GM21360 (cell line): ENCODE data around the gene SPDYE16.
"Not testable (repeated sequence)": the region's sequence is repeated elsewhere in the genome, so short reads cannot be mapped to it uniquely, and the experiment has no call there.

Experiments
- ATAC-seq: cut with Tn5 transposase; IDR thresholded peaks from one replicate; pipeline ENCODE4 v1.9.1; 2021; ENCODE audit warnings: mild to moderate bottlenecking, moderate library complexity; ENCODE audit not compliant: unreplicated experiment

The SPDYE16 gene, protein sequence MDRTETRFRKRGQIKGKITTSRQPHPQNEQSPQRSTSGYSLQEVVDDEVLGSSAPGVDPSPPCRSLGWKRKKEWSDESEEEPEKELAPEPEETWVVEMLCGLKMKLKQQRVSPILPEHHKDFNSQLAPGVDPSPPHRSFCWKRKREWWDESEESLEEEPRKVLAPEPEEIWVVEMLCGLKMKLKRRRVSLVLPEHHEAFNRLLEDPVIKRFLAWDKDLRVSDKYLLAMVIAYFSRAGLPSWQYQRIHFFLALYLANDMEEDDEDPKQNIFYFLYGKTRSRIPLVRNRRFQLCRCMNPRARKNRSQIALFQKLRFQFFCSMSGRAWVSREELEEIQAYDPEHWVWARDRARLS

DNA sequence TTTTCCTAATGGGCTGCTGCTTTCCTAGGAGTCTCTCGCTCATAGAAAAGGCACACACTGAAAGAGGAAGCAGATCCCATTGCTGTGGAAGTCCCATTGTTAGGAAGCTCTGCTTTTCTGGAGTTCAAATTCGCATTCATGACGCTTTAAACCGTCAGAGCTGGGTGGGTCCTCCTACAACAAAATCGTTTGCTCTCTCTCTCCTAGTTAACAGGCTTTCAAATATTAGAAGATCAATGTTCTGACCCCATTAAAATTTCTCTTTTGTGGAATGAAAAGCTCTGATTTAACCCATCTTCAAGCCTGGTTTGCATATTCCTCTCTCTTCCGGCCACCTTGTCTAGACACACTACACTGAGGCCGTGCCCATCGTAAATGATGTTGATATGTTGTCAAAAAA, at the start of gene SPDYE16:
SPDYE16 (minus strand) TSS at position 101 of the 400 bp plus-strand sequence. CDS start 1,838 bp downstream, outside the sequence.
- not testable (repeated sequence) for ATAC-seq

DNA sequence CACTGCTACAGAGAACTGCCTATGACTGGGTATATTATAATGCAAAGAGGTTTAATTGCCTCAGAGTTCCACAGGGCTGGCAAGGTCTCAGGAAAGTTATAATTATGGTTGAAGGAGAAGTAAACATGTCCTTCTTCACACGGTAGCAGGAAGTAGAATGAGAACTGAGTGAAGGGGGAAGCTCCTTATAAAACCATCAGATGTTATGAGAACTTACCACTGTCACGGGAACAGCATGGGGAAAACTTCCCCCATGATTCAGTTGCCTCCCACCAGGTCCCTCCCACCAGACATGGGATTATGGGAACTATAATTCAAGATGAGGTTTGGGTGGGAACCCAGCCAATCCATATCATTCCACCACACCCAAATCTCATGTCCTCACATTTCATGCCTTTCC, 49.6 kb upstream of the SPDYE16 start:
- not testable (repeated sequence) for ATAC-seq

DNA sequence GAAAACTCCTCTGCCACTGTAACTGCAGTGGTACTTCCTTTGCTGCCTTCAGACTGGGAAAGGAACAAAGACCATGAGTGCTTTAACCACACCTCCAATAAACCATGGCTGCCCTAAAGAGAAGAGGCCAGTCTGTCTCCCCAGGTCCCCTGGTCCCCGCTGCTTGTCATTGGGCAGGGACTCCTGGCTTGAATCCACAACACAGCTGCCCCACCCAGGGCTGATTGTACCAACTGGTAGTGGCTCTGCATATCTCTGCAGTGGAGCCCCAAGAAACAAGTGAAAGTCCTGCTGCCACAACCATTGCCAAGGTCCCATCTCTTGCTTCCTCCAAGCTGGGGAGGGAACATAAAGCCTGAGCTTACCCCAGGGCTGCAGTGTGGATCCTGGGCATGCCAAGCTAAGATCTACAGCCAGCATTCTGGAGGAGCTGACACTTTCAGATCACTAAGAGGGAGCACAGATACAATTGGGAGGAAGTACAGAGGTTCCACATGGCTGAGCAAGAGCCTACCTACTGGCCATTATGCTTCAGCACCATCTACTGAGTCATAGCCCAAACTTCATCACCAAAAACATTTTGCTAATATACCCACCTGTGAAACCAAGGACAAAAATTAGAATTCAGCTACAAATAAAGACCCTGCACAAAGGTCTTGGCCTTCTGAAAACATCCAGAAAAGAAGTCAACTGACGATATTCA, 48.7 kb upstream of the SPDYE16 start:
- ATAC-seq: peak; percentile 65

DNA sequence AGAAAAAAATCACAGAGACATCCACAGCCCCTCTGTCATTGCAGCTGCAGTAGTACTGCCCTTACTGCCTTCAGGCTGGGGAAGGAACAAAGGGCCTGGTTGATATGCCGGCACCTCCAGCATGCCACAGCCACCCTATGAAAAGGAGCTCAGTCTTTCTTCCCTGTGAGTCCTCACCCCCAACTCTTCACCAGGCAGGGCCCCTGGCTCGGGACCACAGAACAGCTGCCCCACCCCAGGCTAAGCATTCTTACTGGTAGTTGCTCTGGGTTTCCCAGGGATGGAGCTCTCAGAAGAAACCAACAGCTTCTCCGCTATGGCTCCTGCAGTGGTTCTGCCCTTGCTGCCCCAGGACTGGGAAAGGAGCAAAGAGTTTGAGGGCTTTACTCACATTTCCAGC, 47.9 kb upstream of the SPDYE16 start:
- ATAC-seq: not testable (repeated sequence)

DNA sequence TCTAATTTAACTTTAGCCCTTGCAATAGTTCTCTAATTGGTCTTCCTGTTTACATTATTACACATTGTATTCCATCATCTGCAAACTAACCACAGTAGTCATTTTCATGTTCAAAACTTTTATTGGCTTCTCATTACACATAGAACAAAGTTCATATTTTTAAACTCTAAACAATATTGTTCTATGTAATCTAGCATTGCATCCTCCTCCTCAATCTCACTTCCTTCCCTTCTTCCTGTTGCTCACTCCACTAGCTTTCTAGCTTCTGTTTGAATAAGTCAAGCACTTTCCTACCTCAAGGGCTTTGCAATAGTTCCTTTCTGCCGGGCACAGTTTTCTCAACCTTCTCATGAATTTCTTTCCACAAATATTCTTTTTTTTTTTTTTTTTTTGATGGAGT, 45.5 kb upstream of the SPDYE16 start:
- peak; percentile 38 for ATAC-seq

DNA sequence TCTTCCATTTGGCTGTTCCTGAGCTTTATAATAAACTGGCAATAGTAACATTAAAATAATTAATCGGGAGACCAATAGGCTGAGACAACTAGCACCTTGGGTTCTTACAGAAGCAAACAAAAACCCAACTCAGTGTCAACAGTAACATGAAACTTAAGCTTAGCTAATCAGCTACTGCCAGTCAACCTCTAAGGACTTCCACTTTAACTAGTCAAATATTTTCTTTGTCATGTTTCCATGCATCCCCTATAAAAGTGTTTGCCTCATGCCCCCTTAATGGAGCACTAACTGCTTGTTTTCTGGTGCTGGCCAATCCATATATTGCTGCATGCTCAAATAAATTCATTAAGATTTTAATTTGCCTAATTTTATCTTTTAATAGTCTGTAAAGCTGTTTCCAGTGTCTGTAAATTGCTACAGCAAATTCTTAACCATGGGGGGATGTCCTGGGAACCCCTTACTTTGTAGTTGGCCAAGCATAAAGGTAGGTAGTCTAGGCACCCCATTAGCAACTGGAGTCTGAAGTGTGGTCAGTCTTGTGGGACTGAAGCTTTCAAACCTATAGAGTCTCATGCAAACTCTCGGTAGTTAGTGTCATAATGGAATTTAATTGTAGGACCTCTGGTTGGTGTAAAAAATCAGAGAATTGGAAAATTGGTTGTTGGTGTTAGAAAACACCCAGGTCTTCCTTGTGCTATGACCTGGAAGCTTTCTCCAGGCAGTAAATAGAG, 43.7 kb upstream of the SPDYE16 start:
- not testable (repeated sequence) for ATAC-seq

DNA sequence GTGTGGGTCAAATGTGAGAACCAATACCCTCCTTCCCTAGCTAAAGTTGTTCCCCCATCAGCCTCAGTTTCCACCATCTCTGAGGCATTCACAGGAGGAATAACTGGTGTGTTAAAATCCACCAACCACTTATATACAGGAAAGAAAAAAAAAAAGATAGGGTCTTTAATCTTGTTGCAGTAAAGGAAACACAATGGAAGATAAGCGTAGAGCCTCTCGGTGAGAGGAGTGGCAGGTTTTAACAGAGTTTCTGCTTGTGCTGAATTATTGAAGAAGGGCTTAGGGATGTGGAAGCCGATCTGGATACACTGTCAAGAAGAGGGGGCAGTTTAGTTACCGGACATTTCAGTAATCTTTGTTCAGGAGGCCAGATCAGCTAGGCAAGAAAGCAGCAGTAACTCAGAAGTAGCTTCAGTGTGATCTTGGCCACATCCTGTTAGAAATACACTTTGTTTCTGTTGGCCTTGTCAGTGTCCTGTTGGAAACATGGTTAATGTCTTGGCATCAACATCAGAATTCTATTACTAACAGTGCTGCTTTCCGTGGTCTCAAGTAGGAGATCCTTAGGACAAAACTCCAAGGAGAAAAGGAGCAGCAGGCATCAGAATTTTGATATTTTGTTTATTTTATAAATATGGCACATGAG, 40.7 kb upstream of the SPDYE16 start:
- not testable (repeated sequence) for ATAC-seq

DNA sequence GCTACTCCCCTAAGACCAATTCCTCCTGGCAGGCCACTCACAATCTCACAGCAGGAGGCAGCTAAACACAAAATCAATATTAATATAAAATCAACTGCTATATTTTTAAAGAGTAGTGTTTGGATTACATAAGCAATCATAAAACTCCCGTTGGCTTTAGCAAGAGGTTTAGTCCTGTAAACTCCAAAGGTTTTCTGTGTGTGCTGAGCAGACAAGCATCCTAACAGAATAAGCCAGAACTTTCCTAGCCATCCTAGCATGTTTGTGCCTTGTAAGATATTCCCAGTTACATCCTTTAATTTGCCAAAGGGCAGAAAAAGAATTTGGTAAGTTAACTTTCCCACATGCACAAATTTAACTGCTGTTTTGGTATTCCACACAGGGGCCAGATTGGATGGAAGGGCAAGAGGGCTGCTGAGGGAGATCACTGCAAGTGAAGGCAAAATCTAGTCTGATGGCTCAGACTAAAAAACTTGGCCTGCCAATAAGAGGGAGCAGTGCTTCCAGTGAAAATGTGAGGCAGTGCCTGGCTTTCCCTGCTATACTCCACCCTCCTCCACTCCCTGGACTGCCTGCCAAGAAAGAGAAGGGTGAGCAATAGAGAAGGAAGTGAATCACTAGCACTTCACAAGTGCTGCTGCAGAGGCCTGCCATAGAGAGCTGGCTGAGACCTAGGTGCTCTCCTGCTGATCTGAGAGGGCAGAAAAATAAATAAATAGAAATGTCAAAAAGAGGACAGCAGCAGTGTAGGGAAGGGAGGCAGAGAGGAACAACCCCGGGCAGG, 39.9 kb upstream of the SPDYE16 start:
- ATAC-seq: not testable (repeated sequence)

DNA sequence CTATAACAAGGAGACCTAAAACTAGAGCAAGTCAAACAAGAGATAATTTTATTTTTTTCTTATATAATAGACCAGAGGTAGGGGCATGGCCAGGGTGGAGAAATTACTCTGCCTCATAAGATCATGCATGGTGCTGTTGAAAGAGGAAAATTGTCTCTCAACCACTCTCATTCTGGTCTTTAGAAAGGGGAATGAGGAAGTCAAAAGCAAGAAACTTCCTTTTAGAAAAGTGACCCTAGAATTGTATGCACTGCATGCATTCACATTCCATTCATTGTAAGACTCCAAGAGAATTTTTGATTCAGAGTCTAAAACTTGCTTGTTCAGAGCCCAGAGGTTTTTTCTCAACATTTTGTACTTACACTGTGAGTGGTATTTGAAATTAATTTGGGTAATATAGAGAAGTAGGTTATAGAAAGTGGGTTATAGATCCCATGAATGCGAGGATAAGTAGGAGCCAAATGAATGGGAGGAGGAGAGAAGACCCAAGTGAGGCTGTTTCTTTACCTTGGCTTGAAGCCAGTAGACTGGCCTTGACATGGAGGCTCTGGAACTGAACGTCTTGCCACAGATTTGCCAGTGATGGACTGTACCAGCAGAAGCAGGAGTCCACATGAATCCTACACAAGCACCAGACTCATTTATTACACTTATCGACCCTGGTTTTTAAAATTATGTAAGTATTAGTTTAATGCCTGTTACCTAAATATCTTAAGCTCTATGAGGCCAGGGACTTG, 33.0 kb upstream of the SPDYE16 start:
- ATAC-seq: not testable (repeated sequence)

DNA sequence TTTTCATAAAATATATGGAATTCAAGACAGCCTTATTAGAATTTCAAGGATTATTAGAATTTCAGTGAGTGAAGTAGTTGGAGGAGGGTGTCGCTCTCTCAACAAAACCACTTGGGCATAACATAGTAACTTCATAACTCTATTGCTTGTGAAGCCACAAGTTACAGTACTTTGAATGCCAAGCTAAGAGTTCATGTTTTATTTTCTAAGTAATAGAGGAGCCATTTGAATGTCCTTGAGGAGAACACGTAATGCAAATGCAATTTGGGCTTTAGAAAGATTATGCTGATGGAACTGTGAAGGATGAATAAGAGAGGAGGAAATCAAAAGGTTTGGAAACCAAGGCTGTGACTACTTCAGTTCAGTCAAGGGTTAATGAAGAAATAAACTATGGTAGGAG, 32.3 kb upstream of the SPDYE16 start:
- not testable (repeated sequence) for ATAC-seq

DNA sequence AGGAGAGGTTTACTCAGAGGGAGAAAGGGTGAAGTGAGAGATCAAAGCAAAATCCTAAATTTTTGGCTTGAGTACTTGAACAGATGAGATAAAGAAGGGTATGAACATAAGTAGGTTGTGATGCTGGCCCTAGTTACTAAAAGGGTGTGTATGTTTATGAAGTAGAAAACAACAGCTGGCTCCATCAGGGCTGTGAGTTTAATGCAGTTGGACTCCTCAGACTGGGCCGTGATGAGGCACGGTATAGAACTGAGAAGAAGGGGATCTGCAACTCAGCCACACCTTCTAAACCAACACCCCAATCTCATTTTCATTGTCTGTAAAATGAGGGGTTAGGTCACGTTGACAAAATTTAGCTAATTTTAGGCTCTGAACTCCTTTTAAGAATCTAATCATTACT, 29.2 kb upstream of the SPDYE16 start:
- not testable (repeated sequence) for ATAC-seq

DNA sequence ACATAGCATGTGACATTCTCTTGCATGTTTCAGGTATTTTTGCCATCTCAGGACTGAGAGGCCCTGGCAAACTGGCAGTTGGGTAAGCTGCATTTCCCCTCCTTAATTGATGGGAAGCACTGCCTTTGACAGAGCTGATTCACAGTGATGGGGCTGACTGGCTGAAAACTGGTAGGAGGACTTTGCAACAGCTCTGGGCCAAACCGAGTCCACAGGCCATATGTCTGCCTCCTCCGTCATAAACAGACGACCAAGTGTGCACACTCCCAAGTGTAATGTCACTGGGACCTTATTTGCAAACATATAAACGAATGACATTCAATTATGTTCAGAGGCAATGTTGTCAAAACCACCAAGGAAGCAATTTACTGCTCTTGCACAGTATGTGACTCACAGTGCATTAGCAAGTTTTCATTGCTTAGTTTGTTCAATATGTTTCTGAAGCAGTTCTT, 27.3 kb upstream of the SPDYE16 start:
- not testable (repeated sequence) for ATAC-seq

DNA sequence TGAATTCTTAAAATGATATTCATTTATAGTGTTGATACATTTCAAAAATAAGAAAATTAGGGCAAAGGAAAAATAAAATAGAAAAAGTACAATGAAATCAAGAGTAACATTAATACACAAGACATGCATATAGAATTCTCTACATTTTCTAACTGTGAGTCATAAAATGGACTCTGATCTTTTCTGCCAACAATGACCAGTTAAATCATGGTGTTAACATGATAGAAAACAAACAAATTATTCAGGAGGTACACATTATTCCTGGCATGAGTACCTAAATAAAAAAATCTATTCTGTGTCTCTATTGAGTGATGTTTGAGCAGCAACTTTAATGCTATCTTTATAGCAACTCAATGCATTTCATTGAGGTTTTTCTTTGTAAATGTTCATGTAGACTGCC, 25.6 kb upstream of the SPDYE16 start:
- not testable (repeated sequence) for ATAC-seq

DNA sequence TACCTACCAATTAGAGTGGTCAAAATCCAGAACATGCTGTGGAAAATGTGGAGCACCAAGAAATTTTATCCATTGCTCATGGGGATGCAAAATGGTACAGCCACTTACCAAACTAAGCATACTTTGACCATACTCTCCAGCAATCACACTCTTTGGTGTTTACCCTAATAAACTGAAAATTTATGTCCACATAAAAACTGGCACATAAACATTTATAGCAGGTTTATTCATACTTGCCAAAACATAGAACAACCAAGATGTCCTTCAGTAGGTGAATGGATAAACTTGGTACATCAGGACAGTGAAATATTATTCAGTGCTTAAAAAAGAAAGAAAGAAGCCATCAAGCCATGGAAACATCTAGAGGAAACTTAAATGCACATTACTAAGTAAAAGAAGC, 24.7 kb upstream of the SPDYE16 start:
- not testable (repeated sequence) for ATAC-seq

DNA sequence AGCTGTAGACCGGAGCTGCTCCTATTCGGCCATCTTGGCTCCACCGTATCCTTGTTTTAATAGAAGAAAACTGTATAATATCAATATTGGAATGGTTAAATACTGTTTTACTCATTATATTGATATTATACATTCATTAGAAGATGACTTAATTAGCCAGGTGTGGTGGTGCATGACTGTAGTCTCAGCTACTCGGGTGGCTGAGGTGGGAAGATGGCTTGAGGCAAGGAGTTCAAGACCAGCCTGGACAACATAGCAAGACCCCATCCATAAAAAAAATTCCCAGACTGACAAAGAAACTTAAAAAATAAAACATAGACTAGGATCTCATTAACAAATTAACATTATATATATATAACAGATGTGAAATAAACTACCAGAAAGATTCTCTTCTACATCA, 24.2 kb upstream of the SPDYE16 start:
- not testable (repeated sequence) for ATAC-seq

DNA sequence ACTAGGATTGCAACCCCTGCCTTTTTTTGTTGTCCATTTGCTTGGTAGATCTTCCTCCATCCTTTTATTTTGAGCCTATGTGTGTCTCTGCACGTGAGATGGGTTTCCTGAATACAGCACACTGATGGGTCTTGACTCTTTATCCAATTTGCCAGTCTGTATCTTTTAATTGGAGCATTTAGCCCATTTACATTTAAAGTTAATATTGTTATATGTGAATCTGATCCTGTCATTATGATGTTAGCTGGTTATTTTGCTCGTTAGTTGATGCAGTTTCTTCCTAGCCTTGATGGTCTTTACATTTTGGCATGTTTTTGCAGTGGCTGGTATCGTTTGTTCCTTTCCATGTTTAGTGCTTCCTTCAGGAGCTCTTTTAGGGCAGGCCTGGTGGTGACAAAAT, 21.9 kb upstream of the SPDYE16 start:
- not testable (repeated sequence) for ATAC-seq

DNA sequence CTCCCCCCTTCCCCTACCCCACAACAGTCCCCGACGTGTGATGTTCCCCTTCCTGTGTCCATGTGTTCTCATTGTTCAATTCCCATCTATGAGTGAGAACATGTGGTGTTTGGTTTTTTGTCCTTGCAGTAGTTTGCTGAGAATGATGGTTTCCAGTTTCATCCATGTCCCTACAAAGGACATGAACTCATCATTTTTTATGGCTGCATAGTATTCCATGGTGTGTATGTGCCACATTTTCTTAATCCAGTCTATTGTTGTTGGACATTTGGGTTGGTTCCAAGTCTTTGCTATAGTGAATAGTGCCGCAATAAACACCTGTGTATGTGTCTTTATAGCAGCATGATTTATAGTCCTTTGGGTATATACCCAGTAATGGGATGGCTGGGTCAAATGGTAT, 18.2 kb upstream of the SPDYE16 start:
- not testable (repeated sequence) for ATAC-seq

DNA sequence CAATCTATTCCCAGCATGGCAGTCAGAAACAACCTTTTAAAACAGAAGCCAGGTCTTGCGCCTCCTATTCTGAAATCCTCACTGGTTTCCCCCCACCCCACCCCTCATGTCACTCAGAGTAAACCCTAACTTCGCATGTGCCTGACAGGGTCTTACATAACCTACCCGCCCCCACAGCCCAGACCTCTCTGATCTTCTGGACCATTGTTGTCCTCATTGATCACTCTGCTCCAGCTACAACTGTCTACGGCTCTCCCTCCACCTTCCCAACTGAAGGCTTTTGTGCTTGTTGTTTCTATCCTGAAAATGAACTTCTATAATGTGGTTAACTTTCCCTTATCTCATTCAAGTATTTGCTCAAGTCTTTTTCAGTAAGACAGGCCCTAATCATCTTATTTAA, 17.1 kb upstream of the SPDYE16 start:
- ATAC-seq: not testable (repeated sequence)

DNA sequence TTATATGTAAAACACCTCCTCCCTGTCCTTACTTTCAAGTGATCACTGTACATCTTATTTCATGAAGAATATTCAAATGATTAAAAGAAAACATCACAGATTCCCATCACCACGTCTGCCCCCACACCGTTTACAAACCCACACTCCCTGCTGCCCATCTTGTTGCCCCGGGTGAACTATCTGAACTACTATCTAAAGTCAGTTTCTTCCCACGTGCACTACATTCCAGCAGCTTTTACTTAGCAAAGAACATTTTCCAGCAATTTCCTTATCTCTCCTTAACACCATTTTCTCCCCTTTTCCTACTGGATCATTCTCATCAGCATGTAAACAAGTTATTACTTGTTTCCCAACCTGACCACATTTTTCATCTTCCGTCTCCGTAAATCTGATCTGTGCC, 16.6 kb upstream of the SPDYE16 start:
- ATAC-seq: not testable (repeated sequence)
